GM23338 (cell line): Measurements from ENCODE around the gene OR2L5. TPM values are rescaled to one million over a fixed set of nuclear protein-coding genes. Genes with fewer than 3 reads are reported as not detected.

Source experiments
- ATAC-seq: fragments of 200-7000 bp; cut with Tn5 transposase; 3 replicates; pipeline ENCODE4 v1.9.1; 2020
- DNase-seq: peaks from one replicate; pipeline ENCODE4 v3.0.0-alpha.2; 2015; ENCODE audit warnings: low spot score
- H2AFZ ChIP-seq: fragments of 200-600 bp; sonication (generic); 2 replicates; pipeline ENCODE4 v1.8.0; 2016; ENCODE audit warnings: antibody characterized with exemption, mild to moderate bottlenecking, moderate library complexity
- H3F3A ChIP-seq: fragments of 200-600 bp; sonication (generic); replicated peaks from 2 replicates; pipeline ENCODE4 v1.8.0; 2017; ENCODE audit warnings: antibody characterized with exemption, mixed run types, low read depth
- H3K27ac ChIP-seq: fragments of 200-600 bp; sonication (generic); 2 replicates; pipeline ENCODE4 v1.6.1; 2016; ENCODE audit warnings: low read depth
- H3K27me3 ChIP-seq: fragments of 200-600 bp; sonication (generic); 2 replicates; pipeline ENCODE4 v1.8.0; 2016; ENCODE audit warnings: mild to moderate bottlenecking, mixed run types, moderate library complexity; ENCODE audit not compliant: insufficient read depth
- H3K36me3 ChIP-seq: fragments of 200-600 bp; sonication (generic); 2 replicates; pipeline ENCODE4 v1.8.0; 2016; ENCODE audit warnings: mild to moderate bottlenecking; ENCODE audit not compliant: insufficient read depth
- H3K4me1 ChIP-seq: fragments of 200-600 bp; sonication (generic); 2 replicates; pipeline ENCODE4 v1.8.0; 2016; ENCODE audit warnings: mild to moderate bottlenecking, moderate library complexity; ENCODE audit not compliant: insufficient read depth
- H3K4me2 ChIP-seq: fragments of 200-600 bp; sonication (generic); 2 replicates; pipeline ENCODE4 v1.7.1; 2017; ENCODE audit warnings: mixed run types
- H3K4me3 ChIP-seq: fragments of 200-600 bp; sonication (generic); 2 replicates; pipeline ENCODE4 v1.6.1; 2016; ENCODE audit warnings: mixed run types
- H3K79me2 ChIP-seq: fragments of 200-600 bp; sonication (generic); replicated peaks from 2 replicates; pipeline ENCODE4 v1.8.0; 2017; ENCODE audit warnings: mild to moderate bottlenecking; ENCODE audit not compliant: insufficient read depth
- H3K9me2 ChIP-seq: fragments of 200-600 bp; sonication (generic); 2 replicates; pipeline ENCODE4 v1.8.0; 2017; ENCODE audit not compliant: insufficient read depth
- H4K20me1 ChIP-seq: fragments of 200-600 bp; sonication (generic); replicated peaks from 2 replicates; pipeline ENCODE4 v1.8.0; 2017; ENCODE audit warnings: mild to moderate bottlenecking; ENCODE audit not compliant: insufficient read depth
- H3K27ac Mint-ChIP-seq: 2 replicates; pipeline ENCODE4 v1.8.0; 2020; ENCODE audit warnings: inconsistent platforms, mild to moderate bottlenecking, moderate library complexity, mixed read lengths
- H3K27me3 Mint-ChIP-seq: 3 replicates; pipeline ENCODE4 v1.8.0; 2022; ENCODE audit warnings: low read depth, mild to moderate bottlenecking, moderate library complexity, mixed read lengths, inconsistent platforms; ENCODE audit not compliant: insufficient read depth, poor library complexity
- H3K36me3 Mint-ChIP-seq: 3 replicates; pipeline ENCODE4 v1.8.0; 2021; ENCODE audit warnings: low read depth, mild to moderate bottlenecking, inconsistent platforms, moderate library complexity, mixed read lengths
- H3K4me1 Mint-ChIP-seq: 3 replicates; pipeline ENCODE4 v1.8.0; 2020; ENCODE audit warnings: mild to moderate bottlenecking, inconsistent platforms, mixed read lengths
- H3K4me3 Mint-ChIP-seq: 3 replicates; pipeline ENCODE4 v1.8.0; 2021; ENCODE audit warnings: moderate library complexity, mild to moderate bottlenecking, inconsistent platforms, mixed read lengths
- H3K9me3 Mint-ChIP-seq: 3 replicates; pipeline ENCODE4 v1.8.0; 2020; ENCODE audit warnings: moderate library complexity, mild to moderate bottlenecking, inconsistent platforms, mixed read lengths
- CREB1 ChIP-seq: fragments of 250-450 bp; sonication (Bioruptor Pico); IDR thresholded peaks from 2 replicates; pipeline ENCODE4 v1.5.0; 2020; ENCODE audit warnings: low read depth, mild to moderate bottlenecking, moderate library complexity
- EZH2phosphoT487 ChIP-seq: fragments of 200-600 bp; sonication (generic); IDR thresholded peaks from one replicate; pipeline ENCODE4 v1.8.1; 2018; ENCODE audit warnings: antibody characterized with exemption; ENCODE audit not compliant: unreplicated experiment
- JUNB ChIP-seq: IDR thresholded peaks from one replicate; pipeline ENCODE4 v1.6.1; 2016; ENCODE audit warnings: antibody characterized with exemption; ENCODE audit not compliant: unreplicated experiment
- NANOG ChIP-seq: IDR thresholded peaks from 2 replicates; pipeline ENCODE4 v1.6.1; 2016; ENCODE audit warnings: antibody characterized with exemption, borderline replicate concordance
- STAT1 ChIP-seq: IDR thresholded peaks from one replicate; pipeline ENCODE4 v1.6.1; 2016; ENCODE audit warnings: antibody characterized with exemption; ENCODE audit not compliant: unreplicated experiment
- ZNF114 ChIP-seq: fragments of 250-450 bp; sonication (Bioruptor Pico); IDR thresholded peaks from 2 replicates; pipeline ENCODE4 v1.5.0; 2020; ENCODE audit warnings: mild to moderate bottlenecking, moderate library complexity
- ZNF462 ChIP-seq: fragments of 250-450 bp; sonication (Bioruptor Pico); IDR thresholded peaks from 2 replicates; pipeline ENCODE4 v1.5.0; 2020; ENCODE audit warnings: mild to moderate bottlenecking, moderate library complexity
- polyA plus RNA-seq: library from polyadenylated mRNA; unstranded; fragments of >200 nt; fragmentation: Nextera tagmentation; extraction: Ambion mirVana; gene quantifications from 2 replicates; pipeline ENCODE4 v1.2.1, GENCODE V29; 2016
- total RNA-seq: library from RNA; depleted of rRNA; stranded (reverse); fragments of >200 nt; shearing (Covaris generic); gene quantifications from 2 replicates; pipeline ENCODE4 v1.2.3, GENCODE V29; 2014
- TF ChIP-seq, protein P1 (sequence below): IDR thresholded peaks from 2 replicates; pipeline ENCODE4 v1.6.1; 2016; ENCODE audit warnings: antibody characterized with exemption
- TF ChIP-seq, protein P2 (sequence below), 2 experiments: fragments of 200-600 bp in 1 of 2; sonication (generic) in 1 of 2; conservative IDR thresholded peaks; 2 replicates each; pipeline versions ENCODE4 v1.5.1 to v1.6.1; 2016 to 2017; ENCODE audit warnings: antibody characterized with exemption in 2 of 2, low read depth in 2 of 2, mild to moderate bottlenecking in 2 of 2, moderate library complexity in 1 of 2

Gene OR2L5
- total and polyA plus RNA-seq, 2 experiments from 2014 or later, result not detected

DNA sequence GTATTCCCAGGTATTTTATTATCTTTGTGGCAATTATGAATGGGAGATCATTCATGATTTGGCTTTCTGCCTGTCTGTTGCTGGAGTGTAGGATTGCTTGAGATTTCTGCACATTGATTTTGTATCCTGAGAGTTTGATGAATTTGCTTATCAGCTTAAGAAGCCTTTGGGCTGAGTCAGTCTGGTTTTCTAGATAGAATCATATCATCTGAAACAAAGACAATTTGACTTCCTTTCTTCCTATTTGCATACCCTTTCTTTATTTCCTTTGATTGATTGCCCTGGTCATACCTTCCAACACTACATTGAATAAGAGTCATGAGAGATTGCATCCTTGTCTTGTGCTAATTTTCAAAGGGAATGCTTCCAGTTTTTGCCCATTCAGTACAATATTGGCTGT is 41.2 kb downstream of the OR2L5 start (continued):
- TF ChIP-seq NANOG, result no peak
- TF ChIP-seq, protein P1, sequence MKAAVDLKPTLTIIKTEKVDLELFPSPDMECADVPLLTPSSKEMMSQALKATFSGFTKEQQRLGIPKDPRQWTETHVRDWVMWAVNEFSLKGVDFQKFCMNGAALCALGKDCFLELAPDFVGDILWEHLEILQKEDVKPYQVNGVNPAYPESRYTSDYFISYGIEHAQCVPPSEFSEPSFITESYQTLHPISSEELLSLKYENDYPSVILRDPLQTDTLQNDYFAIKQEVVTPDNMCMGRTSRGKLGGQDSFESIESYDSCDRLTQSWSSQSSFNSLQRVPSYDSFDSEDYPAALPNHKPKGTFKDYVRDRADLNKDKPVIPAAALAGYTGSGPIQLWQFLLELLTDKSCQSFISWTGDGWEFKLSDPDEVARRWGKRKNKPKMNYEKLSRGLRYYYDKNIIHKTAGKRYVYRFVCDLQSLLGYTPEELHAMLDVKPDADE, result no peak

DNA sequence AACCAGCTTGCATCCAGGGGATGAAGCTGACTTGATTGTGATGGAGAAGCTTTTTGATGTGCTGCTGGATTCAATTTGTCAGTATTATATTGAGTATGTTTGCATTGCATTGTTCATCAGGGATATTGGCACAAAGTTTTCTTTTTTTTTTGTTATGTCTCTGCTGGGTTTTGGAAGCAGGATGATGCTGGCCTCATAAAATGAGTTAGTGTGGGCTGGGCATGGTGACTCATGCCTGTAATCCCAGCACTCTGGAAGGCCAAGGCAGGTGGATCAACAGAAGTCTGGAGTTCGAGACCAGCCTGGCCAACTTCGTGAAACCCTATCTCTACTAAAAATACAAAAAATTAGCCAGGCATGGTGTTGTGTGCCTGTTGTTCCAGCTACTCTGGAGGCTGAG is 41.8 kb downstream of the OR2L5 start:
- Histone ChIP-seq H3K27ac (no peak overlapping the region), H3K79me2 (no peaks in the 10 kb centered on the region), H3K27me3 (no peaks in the 10 kb centered on the region), H3K4me1 (no peaks in the 10 kb centered on the region), H3K4me3 (no peak overlapping the region), H2AFZ (no peak overlapping the region), H3K4me2 (no peak overlapping the region), H3K9me2 (no peaks in the 10 kb centered on the region), H3F3A (no peaks in the 10 kb centered on the region), H3K36me3 (peaks cover 13% of the 10 kb centered on the region; the same call in 1 of the 2 replicates), H4K20me1 (no peaks in the 10 kb centered on the region)
- Mint-ChIP-seq H3K27me3 (no peaks in the 10 kb centered on the region), H3K36me3 (peaks cover 35% of the 10 kb centered on the region), H3K4me3 (no peak overlapping the region), H3K27ac (no peak overlapping the region), H3K4me1 (no peaks in the 10 kb centered on the region), H3K9me3 (peaks cover 76% of the 10 kb centered on the region)
- TF ChIP-seq JUNB (no peak), ZNF114 (CRISPR knock-in tag) (no peak), STAT1 (no peak), CREB1 (CRISPR knock-in tag) (no peak), NANOG (no peak), EZH2phosphoT487 (no peak), ZNF462 (CRISPR knock-in tag) (no peak)
- TF ChIP-seq, protein P1, result no peak
- TF ChIP-seq, protein P2, sequence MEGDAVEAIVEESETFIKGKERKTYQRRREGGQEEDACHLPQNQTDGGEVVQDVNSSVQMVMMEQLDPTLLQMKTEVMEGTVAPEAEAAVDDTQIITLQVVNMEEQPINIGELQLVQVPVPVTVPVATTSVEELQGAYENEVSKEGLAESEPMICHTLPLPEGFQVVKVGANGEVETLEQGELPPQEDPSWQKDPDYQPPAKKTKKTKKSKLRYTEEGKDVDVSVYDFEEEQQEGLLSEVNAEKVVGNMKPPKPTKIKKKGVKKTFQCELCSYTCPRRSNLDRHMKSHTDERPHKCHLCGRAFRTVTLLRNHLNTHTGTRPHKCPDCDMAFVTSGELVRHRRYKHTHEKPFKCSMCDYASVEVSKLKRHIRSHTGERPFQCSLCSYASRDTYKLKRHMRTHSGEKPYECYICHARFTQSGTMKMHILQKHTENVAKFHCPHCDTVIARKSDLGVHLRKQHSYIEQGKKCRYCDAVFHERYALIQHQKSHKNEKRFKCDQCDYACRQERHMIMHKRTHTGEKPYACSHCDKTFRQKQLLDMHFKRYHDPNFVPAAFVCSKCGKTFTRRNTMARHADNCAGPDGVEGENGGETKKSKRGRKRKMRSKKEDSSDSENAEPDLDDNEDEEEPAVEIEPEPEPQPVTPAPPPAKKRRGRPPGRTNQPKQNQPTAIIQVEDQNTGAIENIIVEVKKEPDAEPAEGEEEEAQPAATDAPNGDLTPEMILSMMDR (conservative IDR thresholded peaks at IDR 0.05; ENCODE audit: low read depth in 2 of 2), result no peak
- ATAC-seq (no peak), DNase-seq (no peak)
